ENCODE measurements around the gene GYPC. TPM values are rescaled to one million over a fixed set of nuclear protein-coding genes. Genes with fewer than 3 reads are reported as not detected.

GYPC gene
- polyA plus RNA-seq, 2 of the 4 experiments (the other 2 are of a cell fraction): not detected

GRCh38 chr2:126642031-126642430 lies 13.9 kb upstream of the GYPC start:
- H3K4me2 ChIP-seq: no peak overlapping the region
- no peak for TF ChIP-seq ELK1 (IDR thresholded peaks at IDR 0.05; ENCODE audit: low read depth, low read length)
- no peak for TF ChIP-seq CBX2 (IDR thresholded peaks at IDR 0.05; ENCODE audit: borderline replicate concordance, low read depth)
- TF ChIP-seq E2F6 (IDR thresholded peaks at IDR 0.05; ENCODE audit: borderline replicate concordance, low read depth): no peak
- TF ChIP-seq PHF8 (IDR thresholded peaks at IDR 0.05; ENCODE audit: borderline replicate concordance, low read depth): no peak
- TF ChIP-seq CHD2 (IDR thresholded peaks at IDR 0.05; ENCODE audit: low read length, partially characterized antibody): no peak
- TF ChIP-seq CTCF (IDR thresholded peaks at IDR 0.05): no peak
- no peak for TF ChIP-seq HEYL (CRISPR knock-in tag; IDR thresholded peaks at IDR 0.05)
- no peak for TF ChIP-seq JUN (IDR thresholded peaks at IDR 0.05)
- TF ChIP-seq POLR2A (IDR thresholded peaks at IDR 0.05; ENCODE audit: low read length): no peak
- no peak for TF ChIP-seq RCOR1 (IDR thresholded peaks at IDR 0.05; ENCODE audit: low read depth, low read length)
- no peak for TF ChIP-seq NPAS2 (CRISPR knock-in tag; IDR thresholded peaks at IDR 0.05; ENCODE audit: borderline replicate concordance)
- TF ChIP-seq RARB (CRISPR knock-in tag; IDR thresholded peaks at IDR 0.05): no peak
- no peak for TF ChIP-seq CBX8 (IDR thresholded peaks at IDR 0.05)
- TF ChIP-seq KDM1A (IDR thresholded peaks at IDR 0.05; ENCODE audit: low read depth): no peak
- no peak for TF ChIP-seq USF2 (IDR thresholded peaks at IDR 0.05)
- no peak for TF ChIP-seq NFE2L2 (conservative IDR thresholded peaks at IDR 0.05; ENCODE audit: low read length)
- no peak for TF ChIP-seq TP53 (CRISPR knock-in tag; IDR thresholded peaks at IDR 0.05)
- ChIA-PET POLR2A (no interaction called here), CTCF (no interaction called here)
- H3K9me3 ChIP-seq: no peaks in the 10 kb centered on the region
- 10% methylated on average over 4 of the region's 4 CpGs for WGBS (ENCODE audit: missing lambda C conversion rate)
- ATAC-seq (no peak), FAIRE-seq (no peak), DNase-seq (ENCODE audit: low read depth in 1 of 2, low spot score in 1 of 2) (no peak)
- H3K4me3 ChIP-seq: no peak overlapping the region
- H3K4me1 ChIP-seq: no peaks in the 10 kb centered on the region
- no peak overlapping the region for H3K27ac ChIP-seq

GRCh38 chr2:126643431-126643830 lies 12.5 kb upstream of the GYPC start:
- ChIA-PET POLR2A (no interaction called here), CTCF (interaction anchor here (1.1 kb wide), 1 partner anchor 59 kb away, joined by 4 read pairs; no protein-coding TSS in a partner anchor)
- H3K4me3 ChIP-seq: no peak overlapping the region
- TF ChIP-seq CBX8 (IDR thresholded peaks at IDR 0.05): no peak
- no peak for TF ChIP-seq MAX (IDR thresholded peaks at IDR 0.05)
- no peak for TF ChIP-seq HEYL (CRISPR knock-in tag; IDR thresholded peaks at IDR 0.05)
- WGBS (ENCODE audit: missing lambda C conversion rate): 2% methylated on average over 6 of the region's 6 CpGs
- FAIRE-seq: no peak
- no peak overlapping the region for H3K4me2 ChIP-seq
- no peak for DNase-seq (ENCODE audit: low read depth in 1 of 2, low spot score in 1 of 2)
- H3K9me3 ChIP-seq: no peaks in the 10 kb centered on the region
- ATAC-seq: peak in 1 of 2 experiments; percentile 45; a peak in 2 of 6 replicates
- no peaks in the 10 kb centered on the region for H3K4me1 ChIP-seq
- H3K27ac ChIP-seq: no peak overlapping the region

GRCh38 chr2:126643972-126644371 lies 12.0 kb upstream of the GYPC start:
- POLR2A ChIA-PET: no interaction called here
- DNase-seq (ENCODE audit: low read depth in 1 of 2, low spot score in 1 of 2): no peak
- H3K4me1 ChIP-seq: no peaks in the 10 kb centered on the region
- no peaks in the 10 kb centered on the region for H3K9me3 ChIP-seq
- ATAC-seq: no peak
- FAIRE-seq: no peak
- no peak overlapping the region for H3K27ac ChIP-seq
- no peak overlapping the region for H3K4me3 ChIP-seq
- CTCF ChIA-PET: no interaction called here
- no peak for TF ChIP-seq ZFP36 (IDR thresholded peaks at IDR 0.05; ENCODE audit: borderline replicate concordance, partially characterized antibody)
- TF ChIP-seq CBX8 (IDR thresholded peaks at IDR 0.05): no peak
- TF ChIP-seq BHLHE40 (IDR thresholded peaks at IDR 0.05; ENCODE audit: low read depth, low read length): no peak
- TF ChIP-seq RCOR1 (IDR thresholded peaks at IDR 0.05; ENCODE audit: low read depth, low read length): no peak
- no peak for TF ChIP-seq ZSCAN20 (CRISPR knock-in tag; IDR thresholded peaks at IDR 0.05)
- TF ChIP-seq FOXS1 (CRISPR knock-in tag; IDR thresholded peaks at IDR 0.05): no peak
- no peak for TF ChIP-seq ZC3H11A (IDR thresholded peaks at IDR 0.05)
- no peak overlapping the region for H3K4me2 ChIP-seq
- 0% methylated on average over 3 of the region's 3 CpGs for WGBS (ENCODE audit: missing lambda C conversion rate)

Measured in A549 (cell line).